HEK293T (cell line): ENCODE data around the gene PLOD2.

Experiments used
- BHLHE40 ChIP-seq: fragments of 450-650 bp; IDR thresholded peaks from 2 replicates; pipeline ENCODE4 v1.6.1; 2016; ENCODE audit warnings: mild to moderate bottlenecking, moderate library complexity, borderline replicate concordance
- FOXA1 ChIP-seq: fragments of 450-650 bp; IDR thresholded peaks from 2 replicates; pipeline ENCODE4 v1.6.1; 2016; ENCODE audit warnings: mild to moderate bottlenecking
- FOXK2 ChIP-seq: fragments of 450-650 bp; IDR thresholded peaks from 2 replicates; pipeline ENCODE4 v1.6.1; 2016; ENCODE audit warnings: mild to moderate bottlenecking
- L3MBTL2 ChIP-seq: fragments of 450-650 bp; conservative IDR thresholded peaks from 2 replicates; pipeline ENCODE4 v1.6.1; 2016; ENCODE audit warnings: mild to moderate bottlenecking
- SP1 ChIP-seq: fragments of 450-650 bp; IDR thresholded peaks from 2 replicates; pipeline ENCODE4 v1.6.1; 2017
- SUZ12 ChIP-seq: fragments of 450-650 bp; IDR thresholded peaks from 2 replicates; pipeline ENCODE4 v1.6.1; 2016; ENCODE audit warnings: mild to moderate bottlenecking
- TARDBP ChIP-seq: fragments of 450-650 bp; IDR thresholded peaks from 2 replicates; pipeline ENCODE4 v1.6.1; 2016
- ZNF384 ChIP-seq: fragments of 450-650 bp; IDR thresholded peaks from 2 replicates; pipeline ENCODE4 v1.6.1; 2016

- no peak for TF ChIP-seq SUZ12
- TF ChIP-seq ZNF384 = no peak
- TF ChIP-seq L3MBTL2 = no peak
- TF ChIP-seq SP1 = no peak
- no peak for TF ChIP-seq BHLHE40
- TF ChIP-seq TARDBP = no peak
- TF ChIP-seq FOXA1 = no peak
- TF ChIP-seq FOXK2 = no peak
These were observed 88.2 kb downstream of the PLOD2 start for GRCh38 chr3:146072824-146073223.
